Measurements from ENCODE around the gene KCNE3.

The KCNE3 gene

DNA sequence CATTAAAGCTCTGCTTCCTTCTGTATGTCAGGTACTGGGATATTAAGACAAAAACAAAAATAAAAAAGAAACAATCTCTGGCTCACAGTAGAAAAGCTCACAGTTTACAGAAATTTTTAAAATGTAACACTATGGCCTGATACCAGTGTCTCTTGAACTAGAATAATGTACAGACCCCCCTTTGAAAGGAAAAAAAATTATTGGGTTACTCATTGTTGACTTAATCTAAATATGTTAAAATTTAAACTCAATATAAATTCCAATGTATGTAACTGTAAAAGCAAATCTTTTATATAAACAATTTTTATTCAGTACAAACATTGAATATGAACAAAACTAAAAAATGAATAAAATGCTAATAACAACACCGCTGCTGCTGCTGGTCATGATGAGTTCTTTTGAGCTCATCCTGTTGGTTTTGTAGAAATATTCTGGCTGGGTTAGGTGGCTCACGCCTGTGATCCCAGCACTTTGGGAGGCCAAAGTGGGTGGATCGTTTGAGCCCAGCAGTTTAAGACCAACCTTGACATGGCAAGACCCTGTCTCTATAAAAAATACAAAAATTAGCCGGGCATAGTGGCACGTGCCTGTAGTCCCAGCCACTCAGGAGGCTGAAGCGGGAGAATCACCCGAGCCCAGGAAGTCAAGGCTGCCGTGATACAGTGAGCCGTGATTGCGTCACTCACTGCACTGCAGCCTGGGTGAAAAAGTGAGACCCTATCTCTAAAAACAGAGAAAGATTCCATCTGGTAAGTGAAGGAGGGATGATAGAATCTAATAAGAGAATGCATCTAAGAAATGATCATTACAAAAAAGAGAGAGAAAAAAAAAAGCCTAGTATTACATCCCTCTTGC, 11.8 kb upstream of the KCNE3 start:
- H3K27ac ChIP-seq (replicated peaks): no peak overlapping the region
- TF ChIP-seq, protein P1, sequence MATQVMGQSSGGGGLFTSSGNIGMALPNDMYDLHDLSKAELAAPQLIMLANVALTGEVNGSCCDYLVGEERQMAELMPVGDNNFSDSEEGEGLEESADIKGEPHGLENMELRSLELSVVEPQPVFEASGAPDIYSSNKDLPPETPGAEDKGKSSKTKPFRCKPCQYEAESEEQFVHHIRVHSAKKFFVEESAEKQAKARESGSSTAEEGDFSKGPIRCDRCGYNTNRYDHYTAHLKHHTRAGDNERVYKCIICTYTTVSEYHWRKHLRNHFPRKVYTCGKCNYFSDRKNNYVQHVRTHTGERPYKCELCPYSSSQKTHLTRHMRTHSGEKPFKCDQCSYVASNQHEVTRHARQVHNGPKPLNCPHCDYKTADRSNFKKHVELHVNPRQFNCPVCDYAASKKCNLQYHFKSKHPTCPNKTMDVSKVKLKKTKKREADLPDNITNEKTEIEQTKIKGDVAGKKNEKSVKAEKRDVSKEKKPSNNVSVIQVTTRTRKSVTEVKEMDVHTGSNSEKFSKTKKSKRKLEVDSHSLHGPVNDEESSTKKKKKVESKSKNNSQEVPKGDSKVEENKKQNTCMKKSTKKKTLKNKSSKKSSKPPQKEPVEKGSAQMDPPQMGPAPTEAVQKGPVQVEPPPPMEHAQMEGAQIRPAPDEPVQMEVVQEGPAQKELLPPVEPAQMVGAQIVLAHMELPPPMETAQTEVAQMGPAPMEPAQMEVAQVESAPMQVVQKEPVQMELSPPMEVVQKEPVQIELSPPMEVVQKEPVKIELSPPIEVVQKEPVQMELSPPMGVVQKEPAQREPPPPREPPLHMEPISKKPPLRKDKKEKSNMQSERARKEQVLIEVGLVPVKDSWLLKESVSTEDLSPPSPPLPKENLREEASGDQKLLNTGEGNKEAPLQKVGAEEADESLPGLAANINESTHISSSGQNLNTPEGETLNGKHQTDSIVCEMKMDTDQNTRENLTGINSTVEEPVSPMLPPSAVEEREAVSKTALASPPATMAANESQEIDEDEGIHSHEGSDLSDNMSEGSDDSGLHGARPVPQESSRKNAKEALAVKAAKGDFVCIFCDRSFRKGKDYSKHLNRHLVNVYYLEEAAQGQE (IDR thresholded peaks at IDR 0.05; ENCODE audit: insufficient replicate concordance, low read depth): no peak
- TF ChIP-seq GABPA (IDR thresholded peaks at IDR 0.05; ENCODE audit: low read depth): no peak
- TF ChIP-seq SPI1 (IDR thresholded peaks at IDR 0.05; ENCODE audit: borderline replicate concordance, low read depth): no peak
- TF ChIP-seq, protein P2, sequence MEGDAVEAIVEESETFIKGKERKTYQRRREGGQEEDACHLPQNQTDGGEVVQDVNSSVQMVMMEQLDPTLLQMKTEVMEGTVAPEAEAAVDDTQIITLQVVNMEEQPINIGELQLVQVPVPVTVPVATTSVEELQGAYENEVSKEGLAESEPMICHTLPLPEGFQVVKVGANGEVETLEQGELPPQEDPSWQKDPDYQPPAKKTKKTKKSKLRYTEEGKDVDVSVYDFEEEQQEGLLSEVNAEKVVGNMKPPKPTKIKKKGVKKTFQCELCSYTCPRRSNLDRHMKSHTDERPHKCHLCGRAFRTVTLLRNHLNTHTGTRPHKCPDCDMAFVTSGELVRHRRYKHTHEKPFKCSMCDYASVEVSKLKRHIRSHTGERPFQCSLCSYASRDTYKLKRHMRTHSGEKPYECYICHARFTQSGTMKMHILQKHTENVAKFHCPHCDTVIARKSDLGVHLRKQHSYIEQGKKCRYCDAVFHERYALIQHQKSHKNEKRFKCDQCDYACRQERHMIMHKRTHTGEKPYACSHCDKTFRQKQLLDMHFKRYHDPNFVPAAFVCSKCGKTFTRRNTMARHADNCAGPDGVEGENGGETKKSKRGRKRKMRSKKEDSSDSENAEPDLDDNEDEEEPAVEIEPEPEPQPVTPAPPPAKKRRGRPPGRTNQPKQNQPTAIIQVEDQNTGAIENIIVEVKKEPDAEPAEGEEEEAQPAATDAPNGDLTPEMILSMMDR (IDR thresholded peaks at IDR 0.05; ENCODE audit: insufficient read depth, low read length): no peak
- no peak for TF ChIP-seq POLR2AphosphoS5 (IDR thresholded peaks at IDR 0.05; ENCODE audit: low read depth)

DNA sequence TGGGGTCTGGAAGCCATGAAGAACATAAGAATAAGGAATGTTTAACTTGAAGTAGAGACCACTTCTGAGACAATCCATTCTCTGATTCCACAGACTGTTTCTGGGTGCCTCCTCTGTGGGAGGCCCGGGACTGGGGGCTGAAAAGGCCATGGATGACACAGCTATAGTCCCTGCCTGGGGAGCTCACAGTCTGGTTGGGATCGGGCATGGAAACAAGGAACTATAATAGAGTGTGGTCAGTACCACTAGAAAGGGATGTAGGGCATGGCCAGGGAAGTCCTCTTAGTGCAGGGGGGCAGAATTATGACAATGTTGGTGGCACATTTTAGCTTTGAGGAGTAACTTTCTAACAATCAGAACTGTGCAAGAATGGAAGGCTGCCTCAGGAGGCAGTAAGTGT, 9.2 kb upstream of the KCNE3 start:
- no peak for DNase-seq (ENCODE audit: low read depth in 1 of 2, low spot score in 1 of 2)
- TF ChIP-seq GABPA (IDR thresholded peaks at IDR 0.05; ENCODE audit: low read depth): no peak
- TF ChIP-seq, protein P1 (IDR thresholded peaks at IDR 0.05; ENCODE audit: insufficient replicate concordance, low read depth): no peak
- TF ChIP-seq, protein P2 (IDR thresholded peaks at IDR 0.05; ENCODE audit: insufficient read depth, low read length): no peak
- no peak for TF ChIP-seq SPI1 (IDR thresholded peaks at IDR 0.05; ENCODE audit: borderline replicate concordance, low read depth)
- no peak for TF ChIP-seq POLR2AphosphoS5 (IDR thresholded peaks at IDR 0.05; ENCODE audit: low read depth)
- H3K27ac ChIP-seq (replicated peaks): no peak overlapping the region
- H3K4me3 ChIP-seq (replicated peaks; ENCODE audit: insufficient read depth, low read length): no peak overlapping the region
- no peaks in the 10 kb centered on the region for H3K27me3 ChIP-seq (ENCODE audit: insufficient read depth, poor library complexity, severe bottlenecking)

More for the DNA sequence above, 11.8 kb upstream of the KCNE3 start:
- H3K4me3 ChIP-seq (replicated peaks; ENCODE audit: insufficient read depth, low read length): no peak overlapping the region
- DNase-seq (ENCODE audit: low read depth in 1 of 2, low spot score in 1 of 2): no peak
- no peaks in the 10 kb centered on the region for H3K27me3 ChIP-seq (ENCODE audit: insufficient read depth, poor library complexity, severe bottlenecking)

DNA sequence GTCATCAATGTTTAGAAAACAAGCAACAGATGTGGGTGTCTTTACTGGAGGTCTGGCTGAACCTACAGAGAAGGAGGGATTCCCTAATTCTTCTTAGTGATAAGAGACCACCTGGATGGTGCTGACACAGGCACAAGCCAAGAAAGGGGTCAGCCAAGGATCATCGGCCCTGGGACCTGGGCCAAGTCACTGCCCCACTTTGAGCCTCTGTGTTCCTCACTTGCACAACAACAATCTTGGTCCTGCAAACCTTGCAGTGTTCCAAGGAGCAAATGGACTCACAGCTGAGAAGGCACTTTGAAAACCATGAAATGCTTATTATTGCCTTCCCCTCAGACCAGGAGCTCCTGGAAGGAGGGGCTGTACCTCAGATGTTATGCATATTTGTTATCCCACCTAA, 7.0 kb upstream of the KCNE3 start:
- DNase-seq (ENCODE audit: low read depth in 1 of 2, low spot score in 1 of 2): no peak
- Histone ChIP-seq H3K27ac (replicated peaks) (no peak overlapping the region), H3K4me3 (replicated peaks; ENCODE audit: insufficient read depth, low read length) (no peak overlapping the region), H3K27me3 (ENCODE audit: insufficient read depth, poor library complexity, severe bottlenecking) (no peaks in the 10 kb centered on the region)
- TF ChIP-seq POLR2AphosphoS5 (IDR thresholded peaks at IDR 0.05; ENCODE audit: low read depth) (no peak), SPI1 (IDR thresholded peaks at IDR 0.05; ENCODE audit: borderline replicate concordance, low read depth) (no peak), GABPA (IDR thresholded peaks at IDR 0.05; ENCODE audit: low read depth) (no peak)
- TF ChIP-seq, protein P2 (IDR thresholded peaks at IDR 0.05; ENCODE audit: insufficient read depth, low read length): no peak
- TF ChIP-seq, protein P1 (IDR thresholded peaks at IDR 0.05; ENCODE audit: insufficient replicate concordance, low read depth): no peak
